ENCODE data around the gene TPRG1L.

DNA sequence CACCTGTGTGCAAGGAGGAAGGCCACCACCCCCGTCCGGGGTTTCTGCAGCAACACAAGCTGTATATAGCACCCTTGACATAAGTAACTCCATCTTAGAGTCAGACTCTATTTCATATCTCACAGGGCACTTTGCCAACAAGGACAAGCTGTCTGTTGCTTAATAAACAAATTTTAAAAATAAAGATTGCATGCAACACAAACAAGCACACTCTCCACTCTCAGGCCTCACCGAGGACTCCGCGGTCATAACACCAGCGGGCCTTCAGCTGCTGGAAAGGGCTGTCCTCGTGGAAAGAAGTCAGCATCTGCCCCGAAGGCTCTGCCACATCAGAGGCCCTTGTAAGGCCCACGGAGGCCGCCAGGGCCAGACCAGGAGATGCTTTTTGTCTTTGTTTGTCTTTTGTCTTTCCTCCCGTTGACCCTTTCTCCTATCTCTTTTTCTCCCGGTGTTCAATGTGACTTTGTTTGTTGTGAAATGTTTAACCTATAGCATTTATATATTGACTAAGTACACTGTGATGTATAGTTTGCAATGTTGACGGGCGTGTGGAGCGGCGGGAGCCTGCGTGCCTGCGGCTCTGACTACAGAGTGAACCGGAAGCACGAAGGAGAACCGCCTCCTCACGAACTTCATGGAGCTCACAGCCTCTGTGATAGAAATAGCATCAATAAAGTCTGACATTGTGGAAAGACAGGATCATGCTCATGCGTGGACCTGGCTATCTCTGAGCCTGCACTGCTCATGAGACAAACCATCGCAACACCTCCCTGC is 37.6 kb upstream of the TPRG1L start:
- TF ChIP-seq POLR2A (IDR thresholded peaks at IDR 0.05): no peak
- TF ChIP-seq, protein P1, sequence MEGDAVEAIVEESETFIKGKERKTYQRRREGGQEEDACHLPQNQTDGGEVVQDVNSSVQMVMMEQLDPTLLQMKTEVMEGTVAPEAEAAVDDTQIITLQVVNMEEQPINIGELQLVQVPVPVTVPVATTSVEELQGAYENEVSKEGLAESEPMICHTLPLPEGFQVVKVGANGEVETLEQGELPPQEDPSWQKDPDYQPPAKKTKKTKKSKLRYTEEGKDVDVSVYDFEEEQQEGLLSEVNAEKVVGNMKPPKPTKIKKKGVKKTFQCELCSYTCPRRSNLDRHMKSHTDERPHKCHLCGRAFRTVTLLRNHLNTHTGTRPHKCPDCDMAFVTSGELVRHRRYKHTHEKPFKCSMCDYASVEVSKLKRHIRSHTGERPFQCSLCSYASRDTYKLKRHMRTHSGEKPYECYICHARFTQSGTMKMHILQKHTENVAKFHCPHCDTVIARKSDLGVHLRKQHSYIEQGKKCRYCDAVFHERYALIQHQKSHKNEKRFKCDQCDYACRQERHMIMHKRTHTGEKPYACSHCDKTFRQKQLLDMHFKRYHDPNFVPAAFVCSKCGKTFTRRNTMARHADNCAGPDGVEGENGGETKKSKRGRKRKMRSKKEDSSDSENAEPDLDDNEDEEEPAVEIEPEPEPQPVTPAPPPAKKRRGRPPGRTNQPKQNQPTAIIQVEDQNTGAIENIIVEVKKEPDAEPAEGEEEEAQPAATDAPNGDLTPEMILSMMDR (IDR thresholded peaks at IDR 0.05): no peak

All from body of pancreas (tissue), 4 donors.